ENCODE measurements around the gene SCUBE2. TPM values are rescaled to one million over a fixed set of nuclear protein-coding genes. Genes with fewer than 3 reads are reported as not detected.

Gene SCUBE2
- total and polyA plus RNA-seq, 7 donors: 2.3 to 22.9 (median 7.5) TPM

GRCh38 chr11:9138133-9138453 lies 46.7 kb upstream of the SCUBE2 start:
- TF ChIP-seq CTCF (IDR thresholded peaks at IDR 0.05) (peak in 1 of 4 experiments; percentile 40), EP300 (IDR thresholded peaks at IDR 0.05) (no peak)
- Histone ChIP-seq H3K27ac (peak overlapping the region in 2 of 4 donors; percentile 45 to 54), H3K4me3 (no peak overlapping the region), H3K9me3 (no peaks in the 10 kb centered on the region), H3K4me1 (peaks cover 0 to 6% (median 1%) of the 10 kb centered on the region in 4 donors), H3K27me3 (no peaks in the 10 kb centered on the region), H3K36me3 (peaks cover 10 to 51% (median 21%) of the 10 kb centered on the region in 4 donors)
- intact Hi-C loops (cut with DNase I): loop anchor here (5.0 kb wide), 1 partner anchor 171 kb away; no protein-coding TSS in a partner anchor
- DNase-seq: no peak
- WGBS, 2 donors: 71 to 73% methylated on average over 3 of the region's 3 CpGs

- peaks cover 0 to 6% (median 1%) of the 10 kb centered on the region in 4 donors for H3K4me1 ChIP-seq
- H3K27me3 ChIP-seq: no peaks in the 10 kb centered on the region
- intact Hi-C loops (cut with DNase I): loop anchor here (1.0 to 5.0 kb wide), 3 partner anchors 122 to 225 kb away; no protein-coding TSS in a partner anchor
- H3K36me3 ChIP-seq: peaks cover 10 to 46% (median 18%) of the 10 kb centered on the region in 4 donors
- H3K9me3 ChIP-seq: no peaks in the 10 kb centered on the region
- TF ChIP-seq POLR2AphosphoS5 (IDR thresholded peaks at IDR 0.05): no peak
- TF ChIP-seq POLR2A (IDR thresholded peaks at IDR 0.05): no peak
- TF ChIP-seq EP300 (IDR thresholded peaks at IDR 0.05): no peak
- peak; percentile 85 to 98 (median 94) for TF ChIP-seq CTCF (IDR thresholded peaks at IDR 0.05)
- WGBS, 2 donors: 9 to 24% methylated on average over 10 of the region's 10 CpGs
- no peak overlapping the region for H3K4me3 ChIP-seq
- peak overlapping the region in 2 of 4 donors; percentile 26 to 35 for H3K27ac ChIP-seq
- DNase-seq: peak; percentile 89
These were observed 46.1 kb upstream of the SCUBE2 start for GRCh38 chr11:9137293-9138132.

- TF ChIP-seq CTCF (IDR thresholded peaks at IDR 0.05): no peak
- TF ChIP-seq POLR2AphosphoS5 (IDR thresholded peaks at IDR 0.05): no peak
- no peak for TF ChIP-seq EP300 (IDR thresholded peaks at IDR 0.05)
- TF ChIP-seq POLR2A (IDR thresholded peaks at IDR 0.05): no peak
- no peak overlapping the region for H3K27ac ChIP-seq
- H3K4me1 ChIP-seq: peaks cover 0 to 6% (median 1%) of the 10 kb centered on the region in 4 donors
- no peaks in the 10 kb centered on the region for H3K27me3 ChIP-seq
- H3K36me3 ChIP-seq: peaks cover 8 to 38% (median 15%) of the 10 kb centered on the region in 4 donors
- H3K4me3 ChIP-seq: no peak overlapping the region
- intact Hi-C loops (cut with DNase I): loop anchor here (1.0 to 5.0 kb wide), 3 partner anchors 121 to 224 kb away; no protein-coding TSS in a partner anchor
- no peaks in the 10 kb centered on the region for H3K9me3 ChIP-seq
- WGBS, 2 donors: 83 to 95% methylated on average over 2 of the region's 2 CpGs
- no peak for DNase-seq
These were observed 45.3 kb upstream of the SCUBE2 start for GRCh38 chr11:9136741-9137140.

- Histone ChIP-seq H3K9me3 (no peaks in the 10 kb centered on the region), H3K27me3 (no peaks in the 10 kb centered on the region), H3K4me3 (no peak overlapping the region), H3K36me3 (peaks cover 0 to 11% (median 1%) of the 10 kb centered on the region in 4 donors), H3K4me1 (peaks cover 0 to 6% (median under 1%) of the 10 kb centered on the region in 4 donors), H3K27ac (no peak overlapping the region)
- intact Hi-C loops (cut with DNase I): no loop called here
- TF ChIP-seq CTCF (IDR thresholded peaks at IDR 0.05): no peak
- TF ChIP-seq POLR2A (IDR thresholded peaks at IDR 0.05): no peak
- TF ChIP-seq POLR2AphosphoS5 (IDR thresholded peaks at IDR 0.05): no peak
- no peak for DNase-seq
- WGBS, 2 donors: 88 to 94% methylated on average over 2 of the region's 2 CpGs
These were observed 42.6 kb upstream of the SCUBE2 start for GRCh38 chr11:9133956-9134355.

Data from sigmoid colon (tissue), 7 donors.